H1 (cell line): Measurements from ENCODE around the gene WDR93.

Experiments
- EZH2 ChIP-seq: fragments of 200-600 bp; sonication (generic); IDR thresholded peaks from 2 replicates; pipeline ENCODE4 v1.7.1; 2012; ENCODE audit warnings: low read depth, mild to moderate bottlenecking, moderate library complexity, low read length, inconsistent platforms; ENCODE audit not compliant: severe bottlenecking
- SAP30 ChIP-seq: fragments of 300-600 bp; sonication (generic); IDR thresholded peaks from 2 replicates; pipeline ENCODE4 v1.7.1; 2012; ENCODE audit warnings: low read length, moderate library complexity, mild to moderate bottlenecking, inconsistent platforms; ENCODE audit not compliant: insufficient read depth, insufficient replicate concordance
- SRF ChIP-seq: IDR thresholded peaks from 2 replicates; pipeline ENCODE4 v1.6.1; 2011; ENCODE audit warnings: mild to moderate bottlenecking, low read depth, low read length, moderate library complexity
- SUZ12 ChIP-seq: fragments of 200-600 bp; sonication (generic); IDR thresholded peaks from 2 replicates; pipeline ENCODE4 v1.6.1; 2012; ENCODE audit warnings: mild to moderate bottlenecking, inconsistent platforms, low read length, moderate library complexity, mixed read lengths
- TAF1 ChIP-seq: IDR thresholded peaks from 2 replicates; pipeline ENCODE4 v1.6.1; 2011; ENCODE audit warnings: mild to moderate bottlenecking, low read depth, low read length

GRCh38 chr15:89777073-89777751 lies 86.6 kb downstream of the WDR93 start:
- TF ChIP-seq SUZ12 (no peak; the same call in 1 of the 2 replicates), EZH2 (no peak), SRF (no peak), TAF1 (no peak), SAP30 (no peak)
